MM.1S (cell line): ENCODE results near the gene RPS6KC1.

Experiments used
- CTCF ChIP-seq: fragments of 300-600 bp; sonication (generic); IDR thresholded peaks from 2 replicates; pipeline ENCODE4 v1.5.1; 2016; ENCODE audit warnings: antibody characterized with exemption, low read length, mixed read lengths
- EZH2 ChIP-seq: fragments of 300-600 bp; sonication (generic); optimal IDR thresholded peaks from 2 replicates; pipeline ENCODE3; 2017; ENCODE audit warnings: low read depth, mild to moderate bottlenecking, antibody characterized with exemption, low read length, mixed read lengths

- TF ChIP-seq CTCF: no peak
- no peak for TF ChIP-seq EZH2
Measured at GRCh38 chr1:213110349-213111300, 59.6 kb downstream of the RPS6KC1 start.
